ENCODE data around the gene FSTL4.

DNA sequence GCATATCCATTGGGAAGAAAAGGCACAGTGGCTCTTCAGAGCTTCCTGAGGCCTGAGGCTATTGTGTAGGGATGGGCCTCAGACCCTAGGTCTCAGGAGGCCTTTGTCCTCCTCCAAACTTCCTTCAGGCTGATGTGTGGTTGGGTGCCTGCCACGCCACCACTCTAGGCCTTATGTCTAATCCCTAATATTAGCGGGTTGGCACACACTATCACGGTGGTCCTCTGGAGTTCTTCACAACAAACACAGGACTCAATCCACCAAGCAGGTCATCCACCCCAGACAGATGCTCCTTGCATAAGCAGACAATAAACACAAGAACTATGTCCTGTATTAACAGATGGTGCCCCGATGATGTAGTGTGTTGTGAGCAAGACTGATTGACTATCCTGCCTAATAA lies 31.0 kb upstream of the FSTL4 start:
- no peak for TF ChIP-seq CTCF (IDR thresholded peaks at IDR 0.05 in 4 of 5, conservative IDR thresholded peaks at IDR 0.05 in 1 of 5)
- no peak for TF ChIP-seq POLR2A (IDR thresholded peaks at IDR 0.05)

Data from gastrocnemius medialis (tissue), 4 donors.